GM12891 (cell line): Measurements from ENCODE around the gene ACTL9.

Experiments
- POLR2A ChIP-seq: IDR thresholded peaks from 2 replicates; pipeline ENCODE4 v1.6.1; 2011; ENCODE audit warnings: low read depth, low read length, control low read depth
- POLR2AphosphoS5 ChIP-seq: IDR thresholded peaks from 2 replicates; pipeline ENCODE4 v1.6.1; 2011; ENCODE audit warnings: low read depth, low read length, control low read depth
- POU2F2 ChIP-seq: IDR thresholded peaks from 2 replicates; pipeline ENCODE4 v1.6.1; 2011; ENCODE audit warnings: low read depth, mild to moderate bottlenecking, control low read depth, low read length, moderate library complexity

DNA sequence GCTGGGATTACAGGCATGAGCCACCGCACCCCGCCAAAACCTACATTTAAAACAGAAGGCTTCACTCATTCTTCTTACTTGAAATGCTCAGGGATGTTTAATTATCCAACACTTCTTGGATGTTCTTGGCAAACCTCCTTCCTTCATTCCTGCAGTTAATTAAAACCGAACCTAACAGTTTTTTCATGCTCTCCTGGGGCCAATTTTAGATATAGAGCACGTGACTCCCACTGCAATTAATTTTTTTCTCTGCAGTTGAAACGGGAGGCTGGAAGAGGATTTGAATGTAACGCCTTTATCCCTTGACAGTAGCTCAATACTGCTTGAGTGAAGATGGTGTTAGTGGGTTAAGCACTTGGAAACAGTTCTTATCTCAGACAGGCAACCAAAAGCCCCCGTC lies 4.6 kb upstream of the ACTL9 start:
- TF ChIP-seq POLR2A (no peak), POU2F2 (no peak), POLR2AphosphoS5 (no peak)
